ENCODE data around the gene TOM1L2. TPM values are rescaled to one million over a fixed set of nuclear protein-coding genes. Genes with fewer than 3 reads are reported as not detected.

TOM1L2 gene
- total RNA-seq, 3 donors from 2014 or later, result 67.8 to 101 (median 87.7) TPM

DNA sequence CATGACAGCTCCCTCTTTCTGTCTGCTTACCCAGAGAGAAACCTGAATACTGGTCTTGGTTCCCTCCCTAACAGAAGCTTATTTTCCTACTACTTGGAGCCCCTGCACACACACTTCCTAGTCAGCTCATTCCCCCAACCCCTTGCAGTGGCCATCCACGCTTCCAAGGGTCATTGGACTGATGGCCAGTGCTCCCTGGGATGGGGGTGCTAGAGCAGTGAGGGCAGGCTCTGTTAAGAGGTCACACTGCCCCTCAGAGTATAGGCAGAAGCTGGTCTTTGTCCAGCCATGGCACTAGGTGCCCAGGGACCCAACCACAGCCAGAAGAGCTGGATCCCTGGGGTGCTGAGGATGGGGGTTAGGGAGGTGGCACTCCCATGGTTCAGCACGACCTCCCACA, 13.0 kb upstream of the TOM1L2 start:
- H3K4me1 ChIP-seq (ENCODE audit: low read depth), result no peaks in the 10 kb centered on the region
- no peak for DNase-seq
- no peak for ATAC-seq

GRCh38 chr17:17983776-17984175, 11.6 kb upstream of the TOM1L2 start:
- no peaks in the 10 kb centered on the region for H3K36me3 ChIP-seq (ENCODE audit: low read depth)
- intact Hi-C loops (cut with DNase I, micrococcal nuclease), result loop anchor here in 1 of 2 donors (10.0 kb wide), 1 partner anchor 51 kb away; the partner anchor contains the start of genes ATPAF2 and GID4
- TF ChIP-seq, protein P1, sequence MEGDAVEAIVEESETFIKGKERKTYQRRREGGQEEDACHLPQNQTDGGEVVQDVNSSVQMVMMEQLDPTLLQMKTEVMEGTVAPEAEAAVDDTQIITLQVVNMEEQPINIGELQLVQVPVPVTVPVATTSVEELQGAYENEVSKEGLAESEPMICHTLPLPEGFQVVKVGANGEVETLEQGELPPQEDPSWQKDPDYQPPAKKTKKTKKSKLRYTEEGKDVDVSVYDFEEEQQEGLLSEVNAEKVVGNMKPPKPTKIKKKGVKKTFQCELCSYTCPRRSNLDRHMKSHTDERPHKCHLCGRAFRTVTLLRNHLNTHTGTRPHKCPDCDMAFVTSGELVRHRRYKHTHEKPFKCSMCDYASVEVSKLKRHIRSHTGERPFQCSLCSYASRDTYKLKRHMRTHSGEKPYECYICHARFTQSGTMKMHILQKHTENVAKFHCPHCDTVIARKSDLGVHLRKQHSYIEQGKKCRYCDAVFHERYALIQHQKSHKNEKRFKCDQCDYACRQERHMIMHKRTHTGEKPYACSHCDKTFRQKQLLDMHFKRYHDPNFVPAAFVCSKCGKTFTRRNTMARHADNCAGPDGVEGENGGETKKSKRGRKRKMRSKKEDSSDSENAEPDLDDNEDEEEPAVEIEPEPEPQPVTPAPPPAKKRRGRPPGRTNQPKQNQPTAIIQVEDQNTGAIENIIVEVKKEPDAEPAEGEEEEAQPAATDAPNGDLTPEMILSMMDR (IDR thresholded peaks at IDR 0.05), result no peak
- ATAC-seq (no peak), DNase-seq (no peak)
- no peak overlapping the region for H3K4me3 ChIP-seq
- H3K4me1 ChIP-seq (ENCODE audit: low read depth), result no peaks in the 10 kb centered on the region
- H3K9me3 ChIP-seq, result no peaks in the 10 kb centered on the region

More for the DNA sequence above, 13.0 kb upstream of the TOM1L2 start:
- Histone ChIP-seq H3K36me3 (ENCODE audit: low read depth) (no peaks in the 10 kb centered on the region), H3K4me3 (no peak overlapping the region), H3K9me3 (no peaks in the 10 kb centered on the region)
- intact Hi-C loops (cut with DNase I, micrococcal nuclease), result loop anchor here in 1 of 2 donors (10.0 kb wide), 1 partner anchor 50 kb away; the partner anchor contains the start of genes ATPAF2 and GID4
- TF ChIP-seq, protein P1 (IDR thresholded peaks at IDR 0.05), result no peak

DNA sequence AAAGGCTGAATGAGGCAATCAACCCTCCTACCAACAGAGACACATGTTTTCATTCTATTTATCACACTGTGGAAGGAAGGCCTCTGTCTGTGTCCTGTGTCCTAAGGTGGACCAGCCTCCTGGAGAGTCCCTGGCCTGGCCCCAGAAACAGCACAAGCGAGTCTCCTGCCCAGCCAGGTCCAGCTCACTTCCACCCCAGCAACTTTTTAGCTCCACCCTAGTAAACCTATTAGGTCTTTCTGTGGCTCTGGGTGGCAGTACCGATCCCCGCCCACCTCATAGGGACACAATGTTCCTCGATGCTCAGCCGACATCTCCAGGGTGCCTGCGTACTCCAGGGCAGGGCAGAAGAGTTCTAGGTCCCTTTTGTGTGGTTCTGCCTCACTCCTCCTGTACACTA, 11.2 kb upstream of the TOM1L2 start:
- ATAC-seq, result peak; percentile 63
- H3K4me1 ChIP-seq (ENCODE audit: low read depth), result no peaks in the 10 kb centered on the region
- H3K9me3 ChIP-seq, result no peaks in the 10 kb centered on the region
- H3K4me3 ChIP-seq, result no peak overlapping the region
- intact Hi-C loops (cut with DNase I, micrococcal nuclease), result loop anchor here in 1 of 2 donors (10.0 kb wide), 1 partner anchor 51 kb away; the partner anchor contains the start of genes ATPAF2 and GID4
- no peaks in the 10 kb centered on the region for H3K36me3 ChIP-seq (ENCODE audit: low read depth)
- TF ChIP-seq, protein P1 (IDR thresholded peaks at IDR 0.05), result no peak
- DNase-seq, result no peak

- DNase-seq (no peak), ATAC-seq (no peak)
- TF ChIP-seq, protein P1 (IDR thresholded peaks at IDR 0.05), result no peak
- Histone ChIP-seq H3K9me3 (no peaks in the 10 kb centered on the region), H3K4me3 (no peak overlapping the region), H3K36me3 (ENCODE audit: low read depth) (no peaks in the 10 kb centered on the region), H3K4me1 (ENCODE audit: low read depth) (no peaks in the 10 kb centered on the region)
- intact Hi-C loops (cut with DNase I, micrococcal nuclease), result loop anchor here in 1 of 2 donors (10.0 kb wide), 1 partner anchor 52 kb away; the partner anchor contains the start of genes ATPAF2 and GID4
These were observed 10.6 kb upstream of the TOM1L2 start for GRCh38 chr17:17982801-17983200.

GRCh38 chr17:17981330-17981729, 9.1 kb upstream of the TOM1L2 start:
- ATAC-seq (no peak), DNase-seq (no peak)
- no peak overlapping the region for H3K4me3 ChIP-seq
- H3K4me1 ChIP-seq (ENCODE audit: low read depth), result no peaks in the 10 kb centered on the region
- intact Hi-C loops (cut with DNase I, micrococcal nuclease), result loop anchor here in 1 of 2 donors (10.0 kb wide), 1 partner anchor 53 kb away; the partner anchor contains the start of genes ATPAF2 and GID4
- H3K36me3 ChIP-seq (ENCODE audit: low read depth), result no peaks in the 10 kb centered on the region
- TF ChIP-seq, protein P1 (IDR thresholded peaks at IDR 0.05), result no peak
- H3K9me3 ChIP-seq, result no peaks in the 10 kb centered on the region

Data from mucosa of descending colon (tissue), 3 donors.